GM19099 (cell line): ENCODE data around the gene PPM1D.

ENCODE experiments used
- POLR2A ChIP-seq: IDR thresholded peaks from 3 replicates; pipeline ENCODE4 v1.6.1; 2011; ENCODE audit warnings: low read depth; ENCODE audit not compliant: insufficient read length; ENCODE audit errors: extremely low read depth

The PPM1D gene

GRCh38 chr17:60583008-60583407, 17.0 kb upstream of the PPM1D start:
- no peak for TF ChIP-seq POLR2A

GRCh38 chr17:60585887-60586286, 14.1 kb upstream of the PPM1D start:
- TF ChIP-seq POLR2A, result no peak

GRCh38 chr17:60586288-60586974, 13.6 kb upstream of the PPM1D start:
- TF ChIP-seq POLR2A, result no peak

- TF ChIP-seq POLR2A, result no peak
Observed at GRCh38 chr17:60590070-60590469, 9.9 kb upstream of the PPM1D start.

GRCh38 chr17:60592750-60593149, 7.2 kb upstream of the PPM1D start:
- no peak for TF ChIP-seq POLR2A

GRCh38 chr17:60594734-60595133, 5.3 kb upstream of the PPM1D start:
- TF ChIP-seq POLR2A, result no peak

- no peak for TF ChIP-seq POLR2A
Observed at GRCh38 chr17:60597297-60597696, 2.7 kb upstream of the PPM1D start.

- no peak for TF ChIP-seq POLR2A
Observed at GRCh38 chr17:60598001-60598736, 1.8 kb upstream of the PPM1D start.

GRCh38 chr17:60599220-60599619, 773 bp upstream of the PPM1D start:
- TF ChIP-seq POLR2A, result no peak

- TF ChIP-seq POLR2A, result no peak
Observed at GRCh38 chr17:60600490-60601446, 775 bp downstream of the PPM1D start.

GRCh38 chr17:60601447-60602384, 1.7 kb downstream of the PPM1D start:
- no peak for TF ChIP-seq POLR2A

- no peak for TF ChIP-seq POLR2A
Observed at GRCh38 chr17:60602385-60602742, 2.4 kb downstream of the PPM1D start.

GRCh38 chr17:60602871-60603270, 2.9 kb downstream of the PPM1D start:
- no peak for TF ChIP-seq POLR2A

GRCh38 chr17:60604686-60605334, 4.8 kb downstream of the PPM1D start:
- no peak for TF ChIP-seq POLR2A
